Hindlimb muscle (tissue), 1 donor: Measurements from ENCODE around the gene AK1. TPM values are rescaled to one million over a fixed set of nuclear protein-coding genes. Genes with fewer than 3 reads are reported as not detected.

Experiments
- DNase-seq: peaks from one replicate; pipeline ENCODE4 v3.0.0-alpha.2; 2013
- polyA plus RNA-seq: library from polyadenylated mRNA; unstranded; fragments of 120-200 nt; gene quantifications from one replicate; pipeline ENCODE4 v1.2.1, GENCODE V29; 2013; ENCODE audit not compliant: insufficient read length

The AK1 gene
- polyA plus RNA-seq, 1 donor, result 1,359 TPM

DNA sequence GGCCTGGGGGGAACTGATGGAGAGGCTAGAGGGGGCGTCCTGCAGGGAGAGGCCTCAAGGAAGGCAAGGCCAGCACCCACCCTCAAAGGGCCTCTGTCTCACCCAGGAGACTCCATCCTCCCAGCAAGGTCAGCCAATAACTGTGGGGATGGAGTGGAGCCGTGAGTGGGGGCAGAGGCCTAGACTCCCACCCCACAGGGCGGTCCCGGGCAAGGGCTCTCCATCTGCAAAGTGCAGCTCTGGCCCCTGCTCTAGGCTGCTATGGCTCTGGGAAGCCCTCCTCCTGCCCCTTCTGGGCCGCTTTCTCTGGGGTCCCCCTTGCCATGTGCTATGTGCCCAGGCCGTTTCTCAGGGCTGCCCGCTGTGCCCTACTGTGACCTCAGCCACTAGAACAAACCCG lies 60.7 kb downstream of the AK1 start:
- DNase-seq, result no peak

Other genes with a start within 250 kb of the AK1 start
- gene CFAP157, start 170.7 kb downstream of the AK1 start, polyA plus RNA-seq, result 1.4 TPM
- 10.3 TPM for gene PTRH1, start 162.0 kb downstream of the AK1 start, polyA plus RNA-seq
- gene TTC16, start 161.6 kb downstream of the AK1 start, polyA plus RNA-seq, result 0.04 TPM
- 9.7 TPM for gene TOR2A, start 142.4 kb downstream of the AK1 start, polyA plus RNA-seq
- 28.2 TPM for gene SH2D3C, start 99.0 kb downstream of the AK1 start, polyA plus RNA-seq
- 58.7 TPM for gene CDK9, start 91.6 kb downstream of the AK1 start, polyA plus RNA-seq
- 48.6 TPM for gene FPGS, start 74.8 kb downstream of the AK1 start, polyA plus RNA-seq
- 71.6 TPM for gene ENG, start 23.0 kb downstream of the AK1 start, polyA plus RNA-seq
- gene ST6GALNAC6, start 21.9 kb upstream of the AK1 start, polyA plus RNA-seq, result 70.5 TPM
- 46.7 TPM for gene ST6GALNAC4, start 39.4 kb upstream of the AK1 start, polyA plus RNA-seq
- 3.3 TPM for gene PIP5KL1, start 53.1 kb upstream of the AK1 start, polyA plus RNA-seq
- gene DPM2, start 60.2 kb upstream of the AK1 start, polyA plus RNA-seq, result 21.8 TPM
- 17.8 TPM for gene EEIG1, start 103.3 kb upstream of the AK1 start, polyA plus RNA-seq
- gene NAIF1, start 189.6 kb upstream of the AK1 start, polyA plus RNA-seq, result 7.0 TPM
- gene SLC25A25, start 190.6 kb upstream of the AK1 start, polyA plus RNA-seq, result 14.9 TPM